HepG2 (cell line): ENCODE measurements around the gene PSMC3IP. TPM values are rescaled to one million over a fixed set of nuclear protein-coding genes. Genes with fewer than 3 reads are reported as not detected.

Experiments used
- ATAC-seq: fragments of 200-7000 bp; cut with Tn5 transposase; 3 replicates; pipeline ENCODE4 v1.9.1; 2020; ENCODE audit warnings: mild to moderate bottlenecking, moderate library complexity
- BruUV-seq: library from RNA; stranded (reverse); fragments of 400-500 nt; replicated peaks from 2 replicates; lab custom pipeline; 2021; lab: Mats Ljungman, UMichigan
- CTCF ChIA-PET: fragments of 300-600 bp; formaldehyde crosslinking; extraction: SDS; loops from one replicate; lab custom pipeline; 2021; ENCODE audit warnings: low total read pairs, inconsistent platforms, low intra/inter-chr PET ratio; lab: Yijun Ruan, JAX
- POLR2A ChIA-PET: fragments of 350-600 bp; sonication (Branson Sonifier 250); formaldehyde crosslinking; loops from one replicate; lab custom pipeline; 2020; ENCODE audit warnings: antibody characterized with exemption, inconsistent platforms; lab: Yijun Ruan, JAX
- DNase-seq: peaks from one replicate; pipeline ENCODE4 v3.0.0-alpha.2; 2015; ENCODE audit warnings: low spot score
- FAIRE-seq: peaks from 3 replicates; lab custom pipeline; 2011; peaks lifted over from hg19 to GRCh38; lab: Jason Lieb, UNC
- H2AFZ ChIP-seq: one replicate; pipeline ENCODE4 v1.6.1; 2011; ENCODE audit warnings: low read length, inconsistent platforms
- H3K27ac ChIP-seq: fragments of 300-600 bp; 3 replicates; pipeline ENCODE4 v1.8.0; 2011; ENCODE audit warnings: mixed run types, mild to moderate bottlenecking, mixed read lengths, low read length, inconsistent platforms; ENCODE audit not compliant: insufficient read depth; ENCODE audit errors: extremely low read length
- H3K27me3 ChIP-seq, 2 experiments: fragments of 200-600 bp in 1 of 2; 2 replicates in 1 of 2; 3 replicates in 1 of 2; pipeline versions ENCODE4 v1.6.0 to v1.8.0; 2011; ENCODE audit warnings: low read length in 2 of 2, mild to moderate bottlenecking in 2 of 2, moderate library complexity in 2 of 2, inconsistent platforms in 1 of 2; ENCODE audit not compliant: insufficient read depth in 2 of 2, control insufficient read depth in 1 of 2
- H3K36me3 ChIP-seq, 2 experiments: fragments of 200-600 bp in 1 of 2; replicated peaks in 1 of 2; 2 replicates in 1 of 2; 3 replicates in 1 of 2; pipeline versions ENCODE4 v1.5.1 to v1.8.0; 2011; ENCODE audit warnings: low read length in 2 of 2, inconsistent platforms in 1 of 2; ENCODE audit not compliant: insufficient read depth in 2 of 2, control insufficient read depth in 1 of 2
- H3K4me1 ChIP-seq: 2 replicates; pipeline ENCODE4 v1.5.1; 2012; ENCODE audit warnings: low read length, inconsistent platforms; ENCODE audit not compliant: insufficient read depth
- H3K4me2 ChIP-seq: 2 replicates; pipeline ENCODE4 v1.6.0; 2011; ENCODE audit warnings: low read depth, low read length, inconsistent platforms
- H3K4me3 ChIP-seq, 3 experiments: fragments of 200-600 bp in 1 of 3; sonication (generic), shearing (Covaris generic) in 1 of 3; replicated peaks in 1 of 3; 2 replicates each; pipeline ENCODE4 v1.5.1; 2011 to 2016; ENCODE audit warnings: low read length in 3 of 3, inconsistent platforms in 2 of 3, low read depth in 2 of 3, mild to moderate bottlenecking in 2 of 3, control low read depth in 1 of 3, mixed read lengths in 1 of 3; ENCODE audit not compliant: insufficient read depth in 1 of 3
- H3K79me2 ChIP-seq: one replicate; pipeline ENCODE4 v1.6.1; 2011; ENCODE audit warnings: low read length, inconsistent platforms; ENCODE audit not compliant: insufficient read depth
- H3K9ac ChIP-seq: 2 replicates; pipeline ENCODE4 v1.6.0; 2011; ENCODE audit warnings: mild to moderate bottlenecking, low read depth, low read length, inconsistent platforms; ENCODE audit not compliant: insufficient read depth
- H3K9me3 ChIP-seq: 2 replicates; pipeline ENCODE4 v1.5.1; 2012; ENCODE audit warnings: mild to moderate bottlenecking, low read length
- H4K20me1 ChIP-seq: 2 replicates; pipeline ENCODE4 v1.6.0; 2011; ENCODE audit warnings: inconsistent platforms, mild to moderate bottlenecking, low read length, moderate library complexity; ENCODE audit not compliant: insufficient read depth
- CBX5 ChIP-seq: sonication (generic); formaldehyde crosslinking; IDR thresholded peaks from 2 replicates; pipeline ENCODE4 v1.4.0; 2020; ENCODE audit warnings: missing genetic modification reagents, borderline replicate concordance
- ELF3 ChIP-seq: IDR thresholded peaks from 2 replicates; pipeline ENCODE4 v1.6.1; 2016; ENCODE audit warnings: missing genetic modification reagents, missing compliant biosample characterization
- FOXP1 ChIP-seq, 2 experiments: fragments of 450-650 bp in 1 of 2; IDR thresholded peaks; 2 replicates each; pipeline ENCODE4 v1.6.1; 2017 to 2018; ENCODE audit warnings: antibody characterized with exemption in 1 of 2
- GABPA ChIP-seq, 2 experiments: IDR thresholded peaks; 2 replicates each; pipeline ENCODE4 v1.6.1; 2011 to 2016; ENCODE audit warnings: low read depth in 2 of 2, low read length in 1 of 2, missing biosample characterization in 1 of 2, missing genetic modification characterization in 1 of 2
- KDM2A ChIP-seq: sonication (generic); formaldehyde crosslinking; IDR thresholded peaks from 2 replicates; pipeline ENCODE4 v1.4.0; 2020; ENCODE audit warnings: low read depth, missing genetic modification reagents, borderline replicate concordance
- KDM6A ChIP-seq: IDR thresholded peaks from 2 replicates; pipeline ENCODE4 v1.6.1; 2016; ENCODE audit warnings: low read depth
- KLF16 ChIP-seq, 2 experiments: sonication (generic) in 1 of 2; formaldehyde crosslinking in 1 of 2; IDR thresholded peaks; 2 replicates each; pipeline versions ENCODE4 v1.6.1 to v1.8.0; 2016 to 2023; ENCODE audit warnings: missing genetic modification reagents in 2 of 2, missing compliant biosample characterization in 1 of 2
- MBD4 ChIP-seq: IDR thresholded peaks from 2 replicates; pipeline ENCODE4 v1.6.1; 2012; ENCODE audit warnings: low read length, inconsistent platforms, borderline replicate concordance
- PHF5A ChIP-seq: IDR thresholded peaks from one replicate; pipeline ENCODE4 v1.6.1; 2018; ENCODE audit warnings: low read depth, missing genetic modification reagents; ENCODE audit not compliant: unreplicated experiment
- RXRA ChIP-seq: sonication (generic); formaldehyde crosslinking; IDR thresholded peaks from 2 replicates; pipeline ENCODE4 v1.5.1; 2020; ENCODE audit warnings: missing genetic modification reagents
- WIZ ChIP-seq: sonication (generic); formaldehyde crosslinking; IDR thresholded peaks from 2 replicates; pipeline ENCODE4 v1.5.1; 2020; ENCODE audit warnings: mild to moderate bottlenecking, missing genetic modification reagents
- ZFP36L2 ChIP-seq: sonication (generic); formaldehyde crosslinking; IDR thresholded peaks from 2 replicates; pipeline ENCODE4 v1.4.0; 2020; ENCODE audit warnings: missing genetic modification reagents
- ZNF431 ChIP-seq: sonication (generic); formaldehyde crosslinking; IDR thresholded peaks from 2 replicates; pipeline ENCODE4 v1.9.0; 2022; ENCODE audit warnings: missing genetic modification reagents, low read depth, mild to moderate bottlenecking, borderline replicate concordance
- ZNF766 ChIP-seq: sonication (generic); formaldehyde crosslinking; IDR thresholded peaks from 2 replicates; pipeline ENCODE4 v1.5.0; 2020; ENCODE audit warnings: missing genetic modification reagents, borderline replicate concordance
- WGBS: methylation state at CpG from one replicate; pipeline ENCODE4 v1.1.6; 2017; ENCODE audit warnings: low lambda C conversion rate; 5-methylcytosine and 5-hydroxymethylcytosine counted together
- in situ Hi-C: cut with HindIII; loops from 2 replicates; pipeline ENCODE4 v1.10.0; 2017; ENCODE audit warnings: low pct_unique_long_range_greater_than_20kb; ENCODE audit not compliant: extremely low pct_ligation_motif_present
- intact Hi-C: fragments of 100-400 bp; cut with micrococcal nuclease; formaldehyde crosslinking; loops from one replicate; pipeline ENCODE4 v1.10.0; 2022; ENCODE audit not compliant: unreplicated experiment
- polyA plus RNA-seq, 8 experiments: library from polyadenylated mRNA; depleted of rRNA in 3 of 8; stranded (reverse) in 7 of 8; unstranded in 1 of 8; fragments of >200 nt; fragmentation: Illumina TruSeq in 4 of 8; extraction: Trizol in 4 of 8; gene quantifications; 2 replicates each; pipeline versions ENCODE4 v1.2.1 to v1.2.3, GENCODE V29; 2011 to 2016; ENCODE audit warnings: low read depth in 4 of 8, missing spikeins in 1 of 8, mixed read lengths in 1 of 8; ENCODE audit not compliant: insufficient read depth in 1 of 8
- total RNA-seq, 5 experiments: library from RNA; depleted of rRNA; stranded (reverse); fragments of >200 nt; fragmentation: Illumina TruSeq; extraction: Trizol; gene quantifications; 2 replicates each; pipeline ENCODE4 v1.2.3, GENCODE V29; 2016; ENCODE audit warnings: low read depth in 1 of 5
- TF ChIP-seq, protein P1 (sequence below): IDR thresholded peaks from 2 replicates; pipeline ENCODE4 v1.6.1; 2016; ENCODE audit warnings: missing compliant biosample characterization, missing genetic modification reagents, borderline replicate concordance
- TF ChIP-seq, protein P2 (sequence below): sonication (generic); formaldehyde crosslinking; IDR thresholded peaks from 2 replicates; pipeline ENCODE4 v1.4.0; 2020; ENCODE audit warnings: low read depth, mild to moderate bottlenecking, missing genetic modification reagents
- TF ChIP-seq, protein P3 (sequence below): sonication (generic); formaldehyde crosslinking; IDR thresholded peaks from 2 replicates; pipeline ENCODE4 v1.4.0; 2020; ENCODE audit warnings: missing genetic modification reagents
- TF ChIP-seq, protein P4 (sequence below): sonication (generic); formaldehyde crosslinking; IDR thresholded peaks from 2 replicates; pipeline ENCODE4 v1.8.0; 2022; ENCODE audit warnings: mild to moderate bottlenecking, missing genetic modification reagents, moderate library complexity

Gene PSMC3IP
- total and polyA plus RNA-seq, 2 of the 13 experiments (the other 11 are each of a cell fraction or from before 2014, with no cell fraction given), result 6.5 to 22.4 TPM

DNA sequence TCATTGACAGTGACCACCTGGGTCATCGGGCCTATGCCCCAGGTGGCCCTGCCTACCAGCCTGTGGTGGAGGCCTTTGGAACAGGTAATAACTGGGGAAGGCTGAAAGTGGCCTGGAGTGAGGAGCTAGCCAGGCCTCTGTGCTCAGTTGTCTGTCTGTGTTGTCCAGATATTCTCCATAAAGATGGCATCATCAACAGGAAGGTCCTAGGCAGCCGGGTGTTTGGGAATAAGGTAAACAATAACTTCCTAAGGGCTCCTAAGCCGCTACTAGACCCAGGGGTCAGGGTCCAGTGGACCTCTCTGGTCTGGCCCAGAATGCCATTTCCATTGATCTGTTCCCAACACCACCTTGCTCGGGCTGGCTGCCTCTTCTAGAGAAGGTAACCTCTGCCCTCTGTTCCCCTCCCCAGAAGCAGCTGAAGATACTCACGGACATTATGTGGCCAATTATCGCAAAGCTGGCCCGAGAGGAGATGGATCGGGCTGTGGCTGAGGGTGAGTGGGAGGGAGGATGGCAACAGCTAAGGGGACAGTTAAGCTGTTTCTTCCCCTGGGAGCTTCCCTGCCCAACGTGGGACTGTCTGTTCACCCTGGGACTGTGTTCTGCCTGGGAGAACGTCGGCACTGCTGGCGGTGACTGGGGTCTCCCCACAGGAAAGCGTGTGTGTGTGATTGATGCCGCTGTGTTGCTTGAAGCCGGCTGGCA lies 12.6 kb downstream of the PSMC3IP start:
- peaks cover 42% of the 10 kb centered on the region for H3K79me2 ChIP-seq
- ATAC-seq, result peak; percentile 54
- no peaks in the 10 kb centered on the region for H4K20me1 ChIP-seq
- H3K4me1 ChIP-seq, result peaks cover 79% of the 10 kb centered on the region
- intact Hi-C loops, result no loop called here
- no TSS peak for BruUV-seq
- no peaks in the 10 kb centered on the region for H3K9me3 ChIP-seq
- H3K9ac ChIP-seq, result peak overlapping the region; percentile 94
- H3K4me3 ChIP-seq, result peak overlapping the region in 2 of 3 experiments; percentile 19 to 91; a peak in 4 of 6 replicates
- ChIA-PET POLR2A (interaction anchor here (0.6 to 8.5 kb wide), 19 partner anchors 11 to 259 kb away, joined by 3 to 128 read pairs (median 6); partner anchors contain the start of genes BECN1, CAVIN1, CNTD1 and COA3), CTCF (no interaction called here)
- H3K4me2 ChIP-seq, result peak overlapping the region; percentile 82
- no peaks in the 10 kb centered on the region; a peak in 1 of 5 replicates for H3K27me3 ChIP-seq
- FAIRE-seq, result peak; percentile 60
- 44% methylated on average over 14 of the region's 15 CpGs for WGBS
- DNase-seq, result peak; percentile 85
- in situ Hi-C loops, result no loop called here
- H3K27ac ChIP-seq, result peak overlapping the region; percentile 91
- no peak overlapping the region for H2AFZ ChIP-seq
- H3K36me3 ChIP-seq, result peaks cover 25 to 43% of the 10 kb centered on the region in 2 experiments
- no peak for TF ChIP-seq GABPA (IDR thresholded peaks at IDR 0.05; ENCODE audit: low read depth, low read length)
- TF ChIP-seq GABPA (CRISPR knock-in tag; IDR thresholded peaks at IDR 0.05; ENCODE audit: low read depth), result peak; percentile 80
- peak; percentile 69 for TF ChIP-seq PHF5A (CRISPR knock-in tag)
- no peak for TF ChIP-seq ZFP36L2 (CRISPR knock-in tag)
- 0 out of 2 replicates have a peak, but pooled peaks have one; percentile 30 for TF ChIP-seq FOXP1 (IDR thresholded peaks at IDR 0.05)
- peak; percentile 78 for TF ChIP-seq FOXP1 (CRISPR knock-in tag; IDR thresholded peaks at IDR 0.05)
- TF ChIP-seq, protein P1, sequence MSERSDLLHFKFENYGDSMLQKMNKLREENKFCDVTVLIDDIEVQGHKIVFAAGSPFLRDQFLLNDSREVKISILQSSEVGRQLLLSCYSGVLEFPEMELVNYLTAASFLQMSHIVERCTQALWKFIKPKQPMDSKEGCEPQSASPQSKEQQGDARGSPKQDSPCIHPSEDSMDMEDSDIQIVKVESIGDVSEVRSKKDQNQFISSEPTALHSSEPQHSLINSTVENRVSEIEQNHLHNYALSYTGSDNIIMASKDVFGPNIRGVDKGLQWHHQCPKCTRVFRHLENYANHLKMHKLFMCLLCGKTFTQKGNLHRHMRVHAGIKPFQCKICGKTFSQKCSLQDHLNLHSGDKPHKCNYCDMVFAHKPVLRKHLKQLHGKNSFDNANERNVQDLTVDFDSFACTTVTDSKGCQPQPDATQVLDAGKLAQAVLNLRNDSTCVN (CRISPR knock-in tag), result peak; percentile 99
- peak; percentile 73; the same call in 1 of the 2 replicates for TF ChIP-seq KDM6A (CRISPR knock-in tag)
- 0 out of 2 replicates have a peak, but pooled peaks have one; percentile 75 for TF ChIP-seq ZNF431
- TF ChIP-seq, protein P2, sequence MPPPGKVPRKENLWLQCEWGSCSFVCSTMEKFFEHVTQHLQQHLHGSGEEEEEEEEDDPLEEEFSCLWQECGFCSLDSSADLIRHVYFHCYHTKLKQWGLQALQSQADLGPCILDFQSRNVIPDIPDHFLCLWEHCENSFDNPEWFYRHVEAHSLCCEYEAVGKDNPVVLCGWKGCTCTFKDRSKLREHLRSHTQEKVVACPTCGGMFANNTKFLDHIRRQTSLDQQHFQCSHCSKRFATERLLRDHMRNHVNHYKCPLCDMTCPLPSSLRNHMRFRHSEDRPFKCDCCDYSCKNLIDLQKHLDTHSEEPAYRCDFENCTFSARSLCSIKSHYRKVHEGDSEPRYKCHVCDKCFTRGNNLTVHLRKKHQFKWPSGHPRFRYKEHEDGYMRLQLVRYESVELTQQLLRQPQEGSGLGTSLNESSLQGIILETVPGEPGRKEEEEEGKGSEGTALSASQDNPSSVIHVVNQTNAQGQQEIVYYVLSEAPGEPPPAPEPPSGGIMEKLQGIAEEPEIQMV (CRISPR knock-in tag), result no peak; the same call in 1 of the 2 replicates
- peak; percentile 55; the same call in 1 of the 2 replicates for TF ChIP-seq KDM2A (CRISPR knock-in tag)
- 0 out of 2 replicates have a peak, but pooled peaks have one; percentile 6 for TF ChIP-seq ZNF766
- peak; percentile 51; the same call in 1 of the 2 replicates for TF ChIP-seq CBX5 (CRISPR knock-in tag)
- TF ChIP-seq MBD4, result no peak
- peak; percentile 56; the same call in 1 of the 2 replicates for TF ChIP-seq ELF3 (CRISPR knock-in tag)
- peak; percentile 74 for TF ChIP-seq RXRA (CRISPR knock-in tag)
- TF ChIP-seq, protein P3, sequence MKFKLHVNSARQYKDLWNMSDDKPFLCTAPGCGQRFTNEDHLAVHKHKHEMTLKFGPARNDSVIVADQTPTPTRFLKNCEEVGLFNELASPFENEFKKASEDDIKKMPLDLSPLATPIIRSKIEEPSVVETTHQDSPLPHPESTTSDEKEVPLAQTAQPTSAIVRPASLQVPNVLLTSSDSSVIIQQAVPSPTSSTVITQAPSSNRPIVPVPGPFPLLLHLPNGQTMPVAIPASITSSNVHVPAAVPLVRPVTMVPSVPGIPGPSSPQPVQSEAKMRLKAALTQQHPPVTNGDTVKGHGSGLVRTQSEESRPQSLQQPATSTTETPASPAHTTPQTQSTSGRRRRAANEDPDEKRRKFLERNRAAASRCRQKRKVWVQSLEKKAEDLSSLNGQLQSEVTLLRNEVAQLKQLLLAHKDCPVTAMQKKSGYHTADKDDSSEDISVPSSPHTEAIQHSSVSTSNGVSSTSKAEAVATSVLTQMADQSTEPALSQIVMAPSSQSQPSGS (CRISPR knock-in tag), result peak; percentile 37; the same call in 1 of the 2 replicates
- TF ChIP-seq, protein P4, sequence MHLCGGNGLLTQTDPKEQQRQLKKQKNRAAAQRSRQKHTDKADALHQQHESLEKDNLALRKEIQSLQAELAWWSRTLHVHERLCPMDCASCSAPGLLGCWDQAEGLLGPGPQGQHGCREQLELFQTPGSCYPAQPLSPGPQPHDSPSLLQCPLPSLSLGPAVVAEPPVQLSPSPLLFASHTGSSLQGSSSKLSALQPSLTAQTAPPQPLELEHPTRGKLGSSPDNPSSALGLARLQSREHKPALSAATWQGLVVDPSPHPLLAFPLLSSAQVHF, result no peak
- TF ChIP-seq KLF16 (CRISPR knock-in tag; IDR thresholded peaks at IDR 0.05), result peak in 1 of 2 experiments; percentile 78; a peak in 2 of 4 replicates
- no peak for TF ChIP-seq WIZ (CRISPR knock-in tag)
